ENCODE results near the gene TUBGCP2. TPM values are rescaled to one million over a fixed set of nuclear protein-coding genes. Genes with fewer than 3 reads are reported as not detected.
"Not testable (repeated sequence)": the region's sequence is repeated elsewhere in the genome, so short reads cannot be mapped to it uniquely, and the experiment has no call there.

Gene TUBGCP2
- polyA plus RNA-seq, 3 donors = 25.9 to 78.6 (median 39.3) TPM

GRCh38 chr10:133324857-133325260 is 16.2 kb upstream of the TUBGCP2 start:
- H3K27ac ChIP-seq (ENCODE audit: low read depth in 1 of 2, low read length in 2 of 2) = no peak overlapping the region
- H4K20me1 ChIP-seq (ENCODE audit: insufficient read depth, low read length) = no peaks in the 10 kb centered on the region
- H3K9me3 ChIP-seq (replicated peaks in 1 of 2; ENCODE audit: control insufficient read depth in 1 of 2, insufficient read depth in 1 of 2, low read length in 2 of 2) = peaks cover 8 to 22% of the 10 kb centered on the region in 2 donors
- H3K9ac ChIP-seq (ENCODE audit: insufficient read depth, low read length, poor library complexity, severe bottlenecking) = no peak overlapping the region
- 29% methylated on average over 18 of the region's 20 CpGs for WGBS (ENCODE audit: insufficient coverage)
- Mint-ChIP-seq H3K4me1 (peaks cover 2% of the 10 kb centered on the region), H3K27me3 (ENCODE audit: low read depth in 3 of 3) (peaks cover 48 to 72% (median 59%) of the 10 kb centered on the region in 3 donors), H3K27ac (no peak overlapping the region), H3K4me3 (peak overlapping the region in 1 of 2 donors; percentile 81), H3K36me3 (no peaks in the 10 kb centered on the region), H3K9me3 (peaks cover 0 to 26% (median 15%) of the 10 kb centered on the region in 7 donors)
- no peaks in the 10 kb centered on the region for H3K79me2 ChIP-seq (ENCODE audit: insufficient read depth, low read length)
- TF ChIP-seq CTCF (IDR thresholded peaks at IDR 0.05) = no peak
- H3K4me3 ChIP-seq (replicated peaks in 1 of 3; ENCODE audit: low read depth in 2 of 3, low read length in 3 of 3) = no peak overlapping the region
- H3K4me2 ChIP-seq (replicated peaks; ENCODE audit: extremely low read depth, low read length, poor library complexity, severe bottlenecking) = peak overlapping the region; percentile 39
- no peak for DNase-seq
- intact Hi-C loops (cut with micrococcal nuclease) = loop anchor here (5.0 to 10.0 kb wide), 4 partner anchors 180 to 360 kb away; partner anchors contain the start of gene CYP2E1 (in 1 of the 2)
- no peak overlapping the region for H2AFZ ChIP-seq (ENCODE audit: insufficient read depth, low read depth, low read length, poor library complexity, severe bottlenecking)
- no peaks in the 10 kb centered on the region for H3K36me3 ChIP-seq (replicated peaks in 1 of 2; ENCODE audit: control insufficient read depth in 1 of 2, insufficient read depth in 2 of 2, low read length in 2 of 2)
- peaks cover 24 to 55% of the 10 kb centered on the region in 2 donors for H3K27me3 ChIP-seq (ENCODE audit: control insufficient read depth in 2 of 2, insufficient read depth in 2 of 2, low read length in 2 of 2)
- peaks cover 1 to 13% of the 10 kb centered on the region in 2 donors for H3K4me1 ChIP-seq (ENCODE audit: control insufficient read depth in 1 of 2, insufficient read depth in 2 of 2, low read length in 2 of 2)

DNA sequence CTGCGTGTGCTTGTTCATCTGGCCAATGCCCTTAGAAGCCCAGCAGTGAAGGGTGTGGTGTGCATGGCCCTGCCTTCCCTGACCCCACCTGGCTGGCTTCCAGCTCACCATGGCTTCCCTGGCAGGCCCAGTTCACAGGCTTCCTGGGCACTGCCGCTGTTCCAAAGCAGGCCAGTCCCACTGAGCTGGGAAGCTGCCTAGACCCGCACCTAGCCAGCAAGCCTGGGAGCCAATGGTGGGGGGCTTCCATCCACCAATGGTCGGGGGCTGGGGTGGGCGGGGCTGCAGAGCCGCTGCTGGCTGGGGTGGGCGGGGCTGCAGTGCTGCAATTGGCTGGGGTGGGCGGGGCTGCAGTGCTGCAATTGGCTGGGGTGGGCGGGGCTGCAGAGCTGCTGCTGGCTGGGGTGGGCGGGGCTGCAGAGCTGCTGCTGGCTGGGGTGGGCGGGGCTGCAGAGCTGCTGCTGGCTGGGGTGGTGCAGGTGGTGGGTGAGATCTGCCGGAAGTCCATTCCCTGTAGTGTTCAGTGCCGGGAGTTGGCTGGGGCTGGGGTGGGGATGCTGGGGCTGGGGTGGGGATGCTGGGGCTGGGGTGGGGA is 15.6 kb upstream of the TUBGCP2 start:
- no peak overlapping the region for H3K27ac Mint-ChIP-seq
- H3K9me3 ChIP-seq (replicated peaks in 1 of 2; ENCODE audit: control insufficient read depth in 1 of 2, insufficient read depth in 1 of 2, low read length in 2 of 2) = peaks cover 8 to 22% of the 10 kb centered on the region in 2 donors
- no peak overlapping the region for H3K9ac ChIP-seq (ENCODE audit: insufficient read depth, low read length, poor library complexity, severe bottlenecking)
- no peak for TF ChIP-seq CTCF (IDR thresholded peaks at IDR 0.05)
- H3K27ac ChIP-seq (ENCODE audit: low read depth in 1 of 2, low read length in 2 of 2) = no peak overlapping the region
- DNase-seq = peak in 1 of 3 donors; percentile 30
- H3K27me3 Mint-ChIP-seq (ENCODE audit: low read depth in 3 of 3) = peaks cover 46 to 71% (median 56%) of the 10 kb centered on the region in 3 donors
- H3K4me3 ChIP-seq (replicated peaks in 1 of 3; ENCODE audit: low read depth in 2 of 3, low read length in 3 of 3) = no peak overlapping the region
- H3K36me3 ChIP-seq (replicated peaks in 1 of 2; ENCODE audit: control insufficient read depth in 1 of 2, insufficient read depth in 2 of 2, low read length in 2 of 2) = no peaks in the 10 kb centered on the region
- H3K27me3 ChIP-seq (ENCODE audit: control insufficient read depth in 2 of 2, insufficient read depth in 2 of 2, low read length in 2 of 2) = peaks cover 24 to 54% of the 10 kb centered on the region in 2 donors
- no peaks in the 10 kb centered on the region for H3K79me2 ChIP-seq (ENCODE audit: insufficient read depth, low read length)
- H2AFZ ChIP-seq (ENCODE audit: insufficient read depth, low read depth, low read length, poor library complexity, severe bottlenecking) = no peak overlapping the region
- H3K4me2 ChIP-seq (replicated peaks; ENCODE audit: extremely low read depth, low read length, poor library complexity, severe bottlenecking) = no peak overlapping the region
- H3K4me1 ChIP-seq (ENCODE audit: control insufficient read depth in 1 of 2, insufficient read depth in 2 of 2, low read length in 2 of 2) = peaks cover 0 to 11% of the 10 kb centered on the region in 2 donors
- H4K20me1 ChIP-seq (ENCODE audit: insufficient read depth, low read length) = no peaks in the 10 kb centered on the region
- 47% methylated on average over 3 of the region's 13 CpGs for WGBS (ENCODE audit: insufficient coverage)
- H3K36me3 Mint-ChIP-seq = no peaks in the 10 kb centered on the region
- H3K4me3 Mint-ChIP-seq = no peak overlapping the region
- H3K9me3 Mint-ChIP-seq = peaks cover 0 to 26% (median 15%) of the 10 kb centered on the region in 7 donors
- H3K4me1 Mint-ChIP-seq = peaks cover 2% of the 10 kb centered on the region
- intact Hi-C loops (cut with micrococcal nuclease) = loop anchor here in 1 of 2 donors (10.0 kb wide), 3 partner anchors 179 to 359 kb away; partner anchors contain the start of gene CYP2E1

DNA sequence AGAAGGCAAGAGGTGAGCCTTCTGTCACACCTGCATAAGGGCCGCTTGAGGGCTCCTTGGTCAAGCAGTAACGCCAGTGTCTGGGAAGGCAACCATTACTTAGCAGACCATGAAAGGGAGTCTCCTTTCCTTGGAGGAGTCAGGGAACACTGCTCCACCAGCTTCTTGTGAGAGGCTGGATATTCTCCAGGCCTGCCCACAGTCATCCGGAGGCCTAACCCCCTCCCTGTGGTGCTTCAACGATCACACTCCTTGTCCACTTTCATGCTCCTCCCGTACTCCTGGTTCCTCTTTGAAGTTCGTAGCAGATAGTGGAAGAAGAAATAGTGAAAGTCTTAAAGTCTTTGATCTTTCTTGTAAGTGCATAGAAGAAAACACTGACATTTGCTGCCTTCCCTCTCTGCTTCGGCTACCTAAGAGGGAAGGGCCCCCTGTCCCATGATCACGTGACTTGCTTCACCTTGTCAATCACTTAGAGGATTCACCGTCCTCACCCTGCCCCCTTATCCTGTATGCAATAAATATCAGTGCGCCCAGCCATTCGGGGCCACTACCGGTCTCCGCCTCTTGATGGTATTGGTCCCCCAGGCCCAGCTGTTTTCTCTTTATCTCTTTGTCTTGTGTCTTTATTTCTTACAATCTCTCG is 13.5 kb upstream of the TUBGCP2 start:
- not testable (repeated sequence) for H2AFZ ChIP-seq (ENCODE audit: insufficient read depth, low read depth, low read length, poor library complexity, severe bottlenecking); H3K36me3 Mint-ChIP-seq; H3K4me1 Mint-ChIP-seq; DNase-seq; H3K27ac Mint-ChIP-seq; H3K79me2 ChIP-seq (ENCODE audit: insufficient read depth, low read length); H3K4me3 ChIP-seq (replicated peaks in 1 of 3; ENCODE audit: low read depth in 2 of 3, low read length in 3 of 3); H3K9ac ChIP-seq (ENCODE audit: insufficient read depth, low read length, poor library complexity, severe bottlenecking); H3K4me3 Mint-ChIP-seq; H4K20me1 ChIP-seq (ENCODE audit: insufficient read depth, low read length); H3K4me2 ChIP-seq (replicated peaks; ENCODE audit: extremely low read depth, low read length, poor library complexity, severe bottlenecking); H3K36me3 ChIP-seq (replicated peaks in 1 of 2; ENCODE audit: control insufficient read depth in 1 of 2, insufficient read depth in 2 of 2, low read length in 2 of 2); H3K27ac ChIP-seq (ENCODE audit: low read depth in 1 of 2, low read length in 2 of 2)
- WGBS (ENCODE audit: insufficient coverage) = 83% methylated on average over 1 of the region's 14 CpGs
- Histone ChIP-seq H3K9me3 (replicated peaks in 1 of 2; ENCODE audit: control insufficient read depth in 1 of 2, insufficient read depth in 1 of 2, low read length in 2 of 2) (peaks cover 8 to 21% of the 10 kb centered on the region in 2 donors), H3K4me1 (ENCODE audit: control insufficient read depth in 1 of 2, insufficient read depth in 2 of 2, low read length in 2 of 2) (peaks cover 6 to 18% of the 10 kb centered on the region in 2 donors), H3K27me3 (ENCODE audit: control insufficient read depth in 2 of 2, insufficient read depth in 2 of 2, low read length in 2 of 2) (peaks cover 19 to 39% of the 10 kb centered on the region in 2 donors)
- Mint-ChIP-seq H3K27me3 (ENCODE audit: low read depth in 3 of 3) (peaks cover 31 to 59% (median 46%) of the 10 kb centered on the region in 3 donors), H3K9me3 (peaks cover 0 to 26% (median 15%) of the 10 kb centered on the region in 7 donors)
- intact Hi-C loops (cut with micrococcal nuclease) = loop anchor here in 1 of 2 donors (10.0 kb wide), 3 partner anchors 177 to 357 kb away; partner anchors contain the start of gene CYP2E1

Data from CD14-positive monocyte (primary cell).